GM23338 (cell line): ENCODE data around the gene SRGAP3. TPM values are rescaled to one million over a fixed set of nuclear protein-coding genes. Genes with fewer than 3 reads are reported as not detected.
A peak's percentile ranks its signal among the peaks of the same experiment; 100 is the strongest.

Source experiments
- ATAC-seq: fragments of 200-7000 bp; cut with Tn5 transposase; 3 replicates; pipeline ENCODE4 v1.9.1; 2020
- DNase-seq: peaks from one replicate; pipeline ENCODE4 v3.0.0-alpha.2; 2015; ENCODE audit warnings: low spot score
- H2AFZ ChIP-seq: fragments of 200-600 bp; sonication (generic); 2 replicates; pipeline ENCODE4 v1.8.0; 2016; ENCODE audit warnings: antibody characterized with exemption, mild to moderate bottlenecking, moderate library complexity
- H3F3A ChIP-seq: fragments of 200-600 bp; sonication (generic); replicated peaks from 2 replicates; pipeline ENCODE4 v1.8.0; 2017; ENCODE audit warnings: antibody characterized with exemption, mixed run types, low read depth
- H3K27ac ChIP-seq: fragments of 200-600 bp; sonication (generic); 2 replicates; pipeline ENCODE4 v1.6.1; 2016; ENCODE audit warnings: low read depth
- H3K27me3 ChIP-seq: fragments of 200-600 bp; sonication (generic); 2 replicates; pipeline ENCODE4 v1.8.0; 2016; ENCODE audit warnings: mild to moderate bottlenecking, mixed run types, moderate library complexity; ENCODE audit not compliant: insufficient read depth
- H3K36me3 ChIP-seq: fragments of 200-600 bp; sonication (generic); 2 replicates; pipeline ENCODE4 v1.8.0; 2016; ENCODE audit warnings: mild to moderate bottlenecking; ENCODE audit not compliant: insufficient read depth
- H3K4me1 ChIP-seq: fragments of 200-600 bp; sonication (generic); 2 replicates; pipeline ENCODE4 v1.8.0; 2016; ENCODE audit warnings: mild to moderate bottlenecking, moderate library complexity; ENCODE audit not compliant: insufficient read depth
- H3K4me2 ChIP-seq: fragments of 200-600 bp; sonication (generic); 2 replicates; pipeline ENCODE4 v1.7.1; 2017; ENCODE audit warnings: mixed run types
- H3K4me3 ChIP-seq: fragments of 200-600 bp; sonication (generic); 2 replicates; pipeline ENCODE4 v1.6.1; 2016; ENCODE audit warnings: mixed run types
- H3K79me2 ChIP-seq: fragments of 200-600 bp; sonication (generic); replicated peaks from 2 replicates; pipeline ENCODE4 v1.8.0; 2017; ENCODE audit warnings: mild to moderate bottlenecking; ENCODE audit not compliant: insufficient read depth
- H3K9me2 ChIP-seq: fragments of 200-600 bp; sonication (generic); 2 replicates; pipeline ENCODE4 v1.8.0; 2017; ENCODE audit not compliant: insufficient read depth
- H4K20me1 ChIP-seq: fragments of 200-600 bp; sonication (generic); replicated peaks from 2 replicates; pipeline ENCODE4 v1.8.0; 2017; ENCODE audit warnings: mild to moderate bottlenecking; ENCODE audit not compliant: insufficient read depth
- H3K27ac Mint-ChIP-seq: 2 replicates; pipeline ENCODE4 v1.8.0; 2020; ENCODE audit warnings: inconsistent platforms, mild to moderate bottlenecking, moderate library complexity, mixed read lengths
- H3K27me3 Mint-ChIP-seq: 3 replicates; pipeline ENCODE4 v1.8.0; 2022; ENCODE audit warnings: low read depth, mild to moderate bottlenecking, moderate library complexity, mixed read lengths, inconsistent platforms; ENCODE audit not compliant: insufficient read depth, poor library complexity
- H3K36me3 Mint-ChIP-seq: 3 replicates; pipeline ENCODE4 v1.8.0; 2021; ENCODE audit warnings: low read depth, mild to moderate bottlenecking, inconsistent platforms, moderate library complexity, mixed read lengths
- H3K4me1 Mint-ChIP-seq: 3 replicates; pipeline ENCODE4 v1.8.0; 2020; ENCODE audit warnings: mild to moderate bottlenecking, inconsistent platforms, mixed read lengths
- H3K4me3 Mint-ChIP-seq: 3 replicates; pipeline ENCODE4 v1.8.0; 2021; ENCODE audit warnings: moderate library complexity, mild to moderate bottlenecking, inconsistent platforms, mixed read lengths
- H3K9me3 Mint-ChIP-seq: 3 replicates; pipeline ENCODE4 v1.8.0; 2020; ENCODE audit warnings: moderate library complexity, mild to moderate bottlenecking, inconsistent platforms, mixed read lengths
- CTCF ChIP-seq, 2 experiments: fragments of 200-600 bp in 1 of 2; sonication (generic) in 1 of 2; conservative IDR thresholded peaks; 2 replicates each; pipeline versions ENCODE4 v1.5.1 to v1.6.1; 2016 to 2017; ENCODE audit warnings: antibody characterized with exemption in 2 of 2, low read depth in 2 of 2, mild to moderate bottlenecking in 2 of 2, moderate library complexity in 1 of 2
- REST ChIP-seq: IDR thresholded peaks from one replicate; pipeline ENCODE4 v1.6.1; 2018; ENCODE audit warnings: antibody characterized with exemption; ENCODE audit not compliant: unreplicated experiment
- STAT1 ChIP-seq: IDR thresholded peaks from one replicate; pipeline ENCODE4 v1.6.1; 2016; ENCODE audit warnings: antibody characterized with exemption; ENCODE audit not compliant: unreplicated experiment
- ZNF114 ChIP-seq: fragments of 250-450 bp; sonication (Bioruptor Pico); IDR thresholded peaks from 2 replicates; pipeline ENCODE4 v1.5.0; 2020; ENCODE audit warnings: mild to moderate bottlenecking, moderate library complexity
- polyA plus RNA-seq: library from polyadenylated mRNA; unstranded; fragments of >200 nt; fragmentation: Nextera tagmentation; extraction: Ambion mirVana; gene quantifications from 2 replicates; pipeline ENCODE4 v1.2.1, GENCODE V29; 2016
- total RNA-seq: library from RNA; depleted of rRNA; stranded (reverse); fragments of >200 nt; shearing (Covaris generic); gene quantifications from 2 replicates; pipeline ENCODE4 v1.2.3, GENCODE V29; 2014

SRGAP3 gene
- total and polyA plus RNA-seq, 2 experiments from 2014 or later, result 6.4 to 9.4 TPM

- TF ChIP-seq REST (no peak), CTCF (conservative IDR thresholded peaks at IDR 0.05; ENCODE audit: low read depth in 2 of 2) (no peak), STAT1 (no peak)
Observed at GRCh38 chr3:9080163-9080562, 169.3 kb downstream of the SRGAP3 start (continued).

- Mint-ChIP-seq H3K27me3 (peaks cover 8% of the 10 kb centered on the region), H3K4me3 (no peak overlapping the region), H3K9me3 (peaks cover 31% of the 10 kb centered on the region), H3K36me3 (peaks cover 32% of the 10 kb centered on the region; the same call in 2 of the 3 replicates), H3K27ac (no peak overlapping the region), H3K4me1 (peaks cover 29% of the 10 kb centered on the region)
- Histone ChIP-seq H3F3A (no peaks in the 10 kb centered on the region), H3K4me1 (peaks cover 22% of the 10 kb centered on the region), H3K27me3 (no peaks in the 10 kb centered on the region), H3K36me3 (no peaks in the 10 kb centered on the region), H2AFZ (no peak overlapping the region), H4K20me1 (no peaks in the 10 kb centered on the region), H3K4me2 (no peak overlapping the region), H3K27ac (no peak overlapping the region), H3K79me2 (no peaks in the 10 kb centered on the region), H3K4me3 (no peak overlapping the region), H3K9me2 (peaks cover 11% of the 10 kb centered on the region)
- 0 out of 4 replicates have a peak, but pooled peaks of 1 of the 2 experiments have one; percentile 20 for TF ChIP-seq CTCF (conservative IDR thresholded peaks at IDR 0.05; ENCODE audit: low read depth in 2 of 2)
- TF ChIP-seq ZNF114, result no peak
- no peak for DNase-seq
- ATAC-seq, result no peak
Observed at GRCh38 chr3:9079676-9080075, 169.8 kb downstream of the SRGAP3 start.
